ENCODE data around the gene RPLP2. TPM values are rescaled to one million over a fixed set of nuclear protein-coding genes. Genes with fewer than 3 reads are reported as not detected.

RPLP2 gene
- total RNA-seq, 4 donors from 2014 or later, result 314 to 600 (median 440) TPM

GRCh38 chr11:803467-803742 is 6.4 kb upstream of the RPLP2 start:
- ATAC-seq (no peak), DNase-seq (no peak)
- H3K27ac ChIP-seq, result no peak overlapping the region
- intact Hi-C loops (cut with DNase I; ENCODE audit: low total_unique reads) (no loop called here), in situ Hi-C loops (cut with MboI; ENCODE audit: low sequenced_read_pairs in 4 of 4) (no loop called here)
- peaks cover 0 to 41% of the 10 kb centered on the region in 2 donors for H3K36me3 ChIP-seq
- H3K4me3 ChIP-seq, result no peak overlapping the region
- TF ChIP-seq POLR2A (IDR thresholded peaks at IDR 0.05), result no peak
- TF ChIP-seq CTCF (IDR thresholded peaks at IDR 0.05 in 4 of 5, conservative IDR thresholded peaks at IDR 0.05 in 1 of 5), result no peak
- peaks cover 20 to 26% of the 10 kb centered on the region in 2 donors for H3K4me1 ChIP-seq
- H3K27me3 ChIP-seq, result no peaks in the 10 kb centered on the region
- H3K9me3 ChIP-seq, result no peaks in the 10 kb centered on the region

- H3K4me1 ChIP-seq, result peaks cover 24 to 28% of the 10 kb centered on the region in 2 donors
These were observed 5.8 kb upstream of the RPLP2 start for GRCh38 chr11:803770-804598.

GRCh38 chr11:804599-804964 is 5.2 kb upstream of the RPLP2 start:
- TF ChIP-seq POLR2A (IDR thresholded peaks at IDR 0.05), result no peak
- TF ChIP-seq CTCF (IDR thresholded peaks at IDR 0.05 in 4 of 5, conservative IDR thresholded peaks at IDR 0.05 in 1 of 5), result no peak
- peak overlapping the region; percentile 82 to 87 (median 85) for H3K27ac ChIP-seq
- in situ Hi-C loops (cut with MboI; ENCODE audit: low sequenced_read_pairs in 4 of 4), result no loop called here
- intact Hi-C loops (cut with DNase I; ENCODE audit: low total_unique reads), result no loop called here
- no peaks in the 10 kb centered on the region for H3K9me3 ChIP-seq
- H3K27me3 ChIP-seq, result no peaks in the 10 kb centered on the region
- DNase-seq, result no peak
- H3K4me1 ChIP-seq, result peaks cover 24 to 28% of the 10 kb centered on the region in 2 donors
- no peak for ATAC-seq
- peaks cover 0 to 35% of the 10 kb centered on the region in 2 donors for H3K36me3 ChIP-seq
- H3K4me3 ChIP-seq, result peak overlapping the region; percentile 51 to 70 (median 54)

More at GRCh38 chr11:803770-804598, 5.8 kb upstream of the RPLP2 start:
- Histone ChIP-seq H3K9me3 (no peaks in the 10 kb centered on the region), H3K4me3 (peak overlapping the region in 3 of 4 donors; percentile 54 to 70 (median 54)), H3K27ac (no peak overlapping the region), H3K27me3 (no peaks in the 10 kb centered on the region), H3K36me3 (peaks cover 0 to 41% of the 10 kb centered on the region in 2 donors)
- intact Hi-C loops (cut with DNase I; ENCODE audit: low total_unique reads), result no loop called here
- no peak for ATAC-seq
- in situ Hi-C loops (cut with MboI; ENCODE audit: low sequenced_read_pairs in 4 of 4), result no loop called here
- TF ChIP-seq POLR2A (IDR thresholded peaks at IDR 0.05) (no peak), CTCF (IDR thresholded peaks at IDR 0.05 in 4 of 5, conservative IDR thresholded peaks at IDR 0.05 in 1 of 5) (no peak)
- DNase-seq, result no peak

GRCh38 chr11:808427-809286 is 1.1 kb upstream of the RPLP2 start:
- H3K4me1 ChIP-seq, result peaks cover 46 to 49% of the 10 kb centered on the region in 2 donors
- H3K27me3 ChIP-seq, result no peaks in the 10 kb centered on the region
- H3K9me3 ChIP-seq, result no peaks in the 10 kb centered on the region
- H3K27ac ChIP-seq, result peak overlapping the region; percentile 97 to 100 (median 100)
- in situ Hi-C loops (cut with MboI; ENCODE audit: low sequenced_read_pairs in 4 of 4), result no loop called here
- peak; percentile 83 to 86 for DNase-seq
- TF ChIP-seq POLR2A (IDR thresholded peaks at IDR 0.05) (no peak), CTCF (IDR thresholded peaks at IDR 0.05 in 4 of 5, conservative IDR thresholded peaks at IDR 0.05 in 1 of 5) (no peak)
- intact Hi-C loops (cut with DNase I; ENCODE audit: low total_unique reads), result loop anchor here (1.0 to 5.0 kb wide), 2 partner anchors 11 to 241 kb away; no protein-coding TSS in a partner anchor
- peak overlapping the region; percentile 66 to 97 (median 78) for H3K4me3 ChIP-seq
- ATAC-seq, result peak in 1 of 2 donors; percentile 71
- peaks cover 0 to 25% of the 10 kb centered on the region in 2 donors for H3K36me3 ChIP-seq
